Mucosa of descending colon (tissue), 3 donors: ENCODE measurements around the gene CLEC1A. TPM values are rescaled to one million over a fixed set of nuclear protein-coding genes. Genes with fewer than 3 reads are reported as not detected.

Experiments used
- ATAC-seq: fragments of 200-7000 bp; cut with Tn5 transposase; one replicate; pipeline ENCODE4 v1.9.1; 2020; ENCODE audit warnings: mild to moderate bottlenecking, moderate library complexity
- DNase-seq, 3 donors: peaks; one replicate each; pipeline ENCODE4 v3.0.0-alpha.2; 2020
- H3K36me3 ChIP-seq: fragments of 200-600 bp; one replicate; pipeline ENCODE4 v1.8.0; 2021; ENCODE audit warnings: low read depth, mild to moderate bottlenecking
- H3K4me1 ChIP-seq: fragments of 200-600 bp; one replicate; pipeline ENCODE4 v1.8.0; 2021; ENCODE audit warnings: low read depth, mild to moderate bottlenecking
- H3K4me3 ChIP-seq: fragments of 200-600 bp; one replicate; pipeline ENCODE4 v1.8.0; 2021; ENCODE audit warnings: mild to moderate bottlenecking
- H3K9me3 ChIP-seq: fragments of 200-600 bp; one replicate; pipeline ENCODE4 v1.8.0; 2021; ENCODE audit warnings: mild to moderate bottlenecking
- intact Hi-C, 2 donors: fragments of 100-400 bp; cut with DNase I in 1 of 2; cut with micrococcal nuclease in 1 of 2; formaldehyde crosslinking; loops; one replicate each; pipeline versions ENCODE4 v1.11.0 to v1.11.1; 2022; cut with DNase I, micrococcal nuclease
- long read RNA-seq, 2 donors: library from polyadenylated mRNA; unstranded; transcript quantifications; one replicate each; pipeline ENCODE4 v2.0.0, GENCODE V29; 2019 to 2021
- total RNA-seq, 3 donors: library from RNA; stranded (reverse); fragmentation: NEBNext Ultra II Directional in 2 of 3; extraction: Animal tissue kit (Norgen Biotek cat#: 25700) in 2 of 3; gene quantifications; one replicate each; pipeline versions ENCODE4 v1.2.1 to v1.2.4, GENCODE V29; 2021 to 2023
- TF ChIP-seq, protein P1 (sequence below): fragments of 200-600 bp; IDR thresholded peaks from one replicate; pipeline ENCODE4 v1.8.0; 2022; ENCODE audit warnings: antibody characterized with exemption, mild to moderate bottlenecking
- donor health status: DM: no; HTN: no; CAD: no; lungs with moderate emphysema.
- donor health status: DM: no; HTN: no; CAD: no.
- donor health status: DM: no; HTN: yes; CAD: no.

Gene CLEC1A
- 1 to 10 TPM in 2 of 3 donors, under 1 TPM in 1; 0.67 to 2.8 (median 1.2) TPM for total RNA-seq
- long read RNA-seq, donor 1, partial matches to known transcripts: 0 of 1 reads
- long read RNA-seq, donor 1, other reads (novel, unspliced or antisense): 0 of 1 reads
- long read RNA-seq, donor 2, partial matches to known transcripts: 0 of 1 reads
- long read RNA-seq, donor 2, other reads (novel, unspliced or antisense): 1 of 1 reads

DNA sequence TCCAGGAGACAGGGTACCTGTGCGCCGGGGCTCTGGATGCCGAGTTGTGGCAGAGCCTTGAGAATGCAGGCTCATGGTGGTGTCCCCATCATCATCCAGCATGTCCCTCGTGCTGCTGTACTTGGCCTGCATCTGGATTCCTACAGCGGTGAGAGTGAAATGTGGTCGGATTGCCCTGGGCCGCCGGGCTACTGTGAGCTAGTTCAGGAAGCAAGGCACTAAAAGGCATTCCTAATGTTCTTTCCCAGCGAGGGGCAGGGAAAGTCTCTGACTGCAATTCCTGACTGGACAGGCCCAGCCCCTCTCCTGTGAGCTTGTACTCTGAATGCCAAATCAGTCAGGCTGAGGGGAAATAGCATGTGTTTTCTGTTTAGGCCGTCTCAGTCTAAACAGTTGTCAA is at the start of gene CLEC1A:
Gene CLEC1A (minus strand): TSS at position 195 of the 400 bp plus-strand sequence. CDS start 63 bp downstream, at position 132.
- intact Hi-C loops: no loop called here
- ATAC-seq: no peak
- Histone ChIP-seq H3K9me3 (no peaks in the 10 kb centered on the region), H3K4me1 (no peaks in the 10 kb centered on the region), H3K36me3 (no peaks in the 10 kb centered on the region), H3K4me3 (no peak within 1 kb of the TSS)
- no peak for DNase-seq
- TF ChIP-seq, protein P1, sequence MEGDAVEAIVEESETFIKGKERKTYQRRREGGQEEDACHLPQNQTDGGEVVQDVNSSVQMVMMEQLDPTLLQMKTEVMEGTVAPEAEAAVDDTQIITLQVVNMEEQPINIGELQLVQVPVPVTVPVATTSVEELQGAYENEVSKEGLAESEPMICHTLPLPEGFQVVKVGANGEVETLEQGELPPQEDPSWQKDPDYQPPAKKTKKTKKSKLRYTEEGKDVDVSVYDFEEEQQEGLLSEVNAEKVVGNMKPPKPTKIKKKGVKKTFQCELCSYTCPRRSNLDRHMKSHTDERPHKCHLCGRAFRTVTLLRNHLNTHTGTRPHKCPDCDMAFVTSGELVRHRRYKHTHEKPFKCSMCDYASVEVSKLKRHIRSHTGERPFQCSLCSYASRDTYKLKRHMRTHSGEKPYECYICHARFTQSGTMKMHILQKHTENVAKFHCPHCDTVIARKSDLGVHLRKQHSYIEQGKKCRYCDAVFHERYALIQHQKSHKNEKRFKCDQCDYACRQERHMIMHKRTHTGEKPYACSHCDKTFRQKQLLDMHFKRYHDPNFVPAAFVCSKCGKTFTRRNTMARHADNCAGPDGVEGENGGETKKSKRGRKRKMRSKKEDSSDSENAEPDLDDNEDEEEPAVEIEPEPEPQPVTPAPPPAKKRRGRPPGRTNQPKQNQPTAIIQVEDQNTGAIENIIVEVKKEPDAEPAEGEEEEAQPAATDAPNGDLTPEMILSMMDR: no peak

- DNase-seq: no peak
- H3K36me3 ChIP-seq: no peaks in the 10 kb centered on the region
- no peaks in the 10 kb centered on the region for H3K9me3 ChIP-seq
- intact Hi-C loops: no loop called here
- TF ChIP-seq, protein P1: no peak
- H3K4me3 ChIP-seq: no peak overlapping the region
- ATAC-seq: no peak
- H3K4me1 ChIP-seq: no peaks in the 10 kb centered on the region
Measured at GRCh38 chr12:10147714-10148403, 49.1 kb upstream of the CLEC1A start.

GRCh38 chr12:10142976-10143589 is 44.3 kb upstream of the CLEC1A start:
- ATAC-seq: no peak
- intact Hi-C loops: loop anchor here in 1 of 2 donors (5.0 kb wide), 1 partner anchor 111 kb away; the partner anchor contains the start of gene CLEC9A
- DNase-seq: no peak

DNA sequence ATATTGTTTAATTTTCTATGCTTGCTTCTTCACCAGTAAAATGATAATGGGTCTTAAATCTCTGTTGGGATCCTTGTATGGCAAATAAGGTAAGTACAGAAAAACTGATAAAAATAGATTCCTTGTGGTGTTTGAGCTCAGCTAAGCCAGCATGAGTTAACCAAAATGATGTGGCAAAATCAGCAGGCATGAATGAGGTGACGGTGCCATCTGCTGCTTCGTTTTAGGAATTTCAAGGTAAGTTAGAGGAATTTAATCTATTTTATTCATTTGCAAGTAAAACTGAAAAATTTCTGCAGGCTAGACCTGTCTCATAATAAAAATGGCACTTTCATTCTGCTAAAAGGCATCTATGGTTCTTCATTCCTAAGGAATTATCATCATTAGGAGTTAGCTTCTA is 41.2 kb upstream of the CLEC1A start:
- TF ChIP-seq, protein P1: no peak
- DNase-seq (peak in 1 of 3 donors; percentile 30), ATAC-seq (no peak)
- no peaks in the 10 kb centered on the region for H3K9me3 ChIP-seq
- intact Hi-C loops: loop anchor here in 1 of 2 donors (5.0 kb wide), 1 partner anchor 108 kb away; the partner anchor contains the start of gene CLEC9A
- H3K36me3 ChIP-seq: no peaks in the 10 kb centered on the region
- H3K4me3 ChIP-seq: no peak overlapping the region
- no peaks in the 10 kb centered on the region for H3K4me1 ChIP-seq

More at GRCh38 chr12:10142976-10143589, 44.3 kb upstream of the CLEC1A start:
- H3K36me3 ChIP-seq: no peaks in the 10 kb centered on the region
- no peaks in the 10 kb centered on the region for H3K4me1 ChIP-seq
- H3K9me3 ChIP-seq: no peaks in the 10 kb centered on the region
- TF ChIP-seq, protein P1: no peak
- no peak overlapping the region for H3K4me3 ChIP-seq

DNA sequence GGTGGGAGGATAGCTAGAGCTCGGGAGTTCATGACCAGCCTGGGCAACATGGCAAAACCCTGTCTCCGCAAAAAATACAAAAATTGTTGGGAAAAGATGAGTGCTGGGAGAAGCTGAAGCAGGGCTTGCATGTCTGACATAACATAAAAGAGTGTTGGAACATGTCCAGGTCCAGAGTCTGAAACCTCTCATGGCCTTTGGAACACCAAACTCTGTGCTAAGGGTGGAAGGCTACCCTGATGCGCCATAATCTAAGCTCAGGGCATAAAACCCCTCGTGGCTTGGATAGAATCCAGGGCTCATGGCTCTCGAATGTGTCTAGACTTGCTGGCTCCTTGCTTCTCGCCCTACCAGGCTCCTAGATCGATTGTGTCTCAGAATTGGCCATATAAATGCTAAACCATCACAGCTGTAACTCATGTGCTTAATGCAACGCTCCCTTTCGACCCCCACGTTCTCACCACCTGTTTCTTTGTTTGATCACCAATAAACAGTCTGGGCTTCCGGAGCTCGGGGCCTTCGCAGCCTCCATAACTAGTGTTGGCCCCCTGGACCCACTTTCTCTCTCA is 37.9 kb upstream of the CLEC1A start:
- no peaks in the 10 kb centered on the region for H3K4me1 ChIP-seq
- H3K36me3 ChIP-seq: no peaks in the 10 kb centered on the region
- TF ChIP-seq, protein P1: no peak
- intact Hi-C loops: no loop called here
- ATAC-seq (no peak), DNase-seq (no peak)
- no peak overlapping the region for H3K4me3 ChIP-seq
- H3K9me3 ChIP-seq: no peaks in the 10 kb centered on the region
